Mammary epithelial cell (primary cell): ENCODE measurements around the gene SAMD4B.

Experiments
- EZH2 ChIP-seq: IDR thresholded peaks from 2 replicates; pipeline ENCODE4 v1.6.1; 2012; ENCODE audit warnings: low read length, inconsistent platforms, borderline replicate concordance
- TF ChIP-seq, protein P1 (sequence below), 2 donors: IDR thresholded peaks in 1 of 2; conservative IDR thresholded peaks in 1 of 2; 2 replicates each; pipeline ENCODE4 v1.5.1; 2011 to 2012; ENCODE audit warnings: inconsistent platforms in 2 of 2, low read length in 2 of 2, mild to moderate bottlenecking in 2 of 2, control low read depth in 1 of 2, low read depth in 1 of 2; ENCODE audit not compliant: insufficient read depth in 1 of 2; ENCODE audit errors: extremely low read depth in 1 of 2

DNA sequence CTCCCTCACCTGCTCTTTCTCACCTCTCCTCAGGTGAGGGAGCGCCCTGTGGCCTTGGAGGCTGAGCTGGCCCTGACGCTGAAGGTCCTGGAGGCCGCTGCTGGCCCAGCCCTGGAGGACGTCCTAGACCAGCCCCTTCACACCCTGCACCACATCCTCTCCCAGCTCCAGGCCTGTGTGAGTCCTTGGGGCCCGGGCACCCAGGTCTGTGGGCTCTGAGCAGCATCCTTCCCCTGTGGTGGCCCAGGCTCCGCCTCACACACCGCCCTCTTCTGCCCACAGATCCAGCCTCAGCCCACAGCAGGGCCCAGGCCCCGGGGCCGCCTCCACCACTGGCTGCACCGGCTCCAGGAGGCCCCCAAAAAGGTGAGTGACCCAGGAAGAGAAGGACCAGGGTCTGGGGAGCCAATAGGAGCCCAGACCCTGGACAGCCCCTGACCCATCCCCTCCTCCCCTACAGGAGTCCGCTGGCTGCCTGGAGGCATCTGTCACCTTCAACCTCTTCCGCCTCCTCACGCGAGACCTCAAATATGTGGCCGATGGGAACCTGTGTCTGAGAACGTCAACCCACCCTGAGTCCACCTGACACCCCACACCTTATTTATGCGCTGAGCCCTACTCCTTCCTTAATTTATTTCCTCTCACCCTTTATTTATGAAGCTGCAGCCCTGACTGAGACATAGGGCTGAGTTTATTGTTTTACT lies 44.1 kb upstream of the SAMD4B start:
- TF ChIP-seq, protein P1, sequence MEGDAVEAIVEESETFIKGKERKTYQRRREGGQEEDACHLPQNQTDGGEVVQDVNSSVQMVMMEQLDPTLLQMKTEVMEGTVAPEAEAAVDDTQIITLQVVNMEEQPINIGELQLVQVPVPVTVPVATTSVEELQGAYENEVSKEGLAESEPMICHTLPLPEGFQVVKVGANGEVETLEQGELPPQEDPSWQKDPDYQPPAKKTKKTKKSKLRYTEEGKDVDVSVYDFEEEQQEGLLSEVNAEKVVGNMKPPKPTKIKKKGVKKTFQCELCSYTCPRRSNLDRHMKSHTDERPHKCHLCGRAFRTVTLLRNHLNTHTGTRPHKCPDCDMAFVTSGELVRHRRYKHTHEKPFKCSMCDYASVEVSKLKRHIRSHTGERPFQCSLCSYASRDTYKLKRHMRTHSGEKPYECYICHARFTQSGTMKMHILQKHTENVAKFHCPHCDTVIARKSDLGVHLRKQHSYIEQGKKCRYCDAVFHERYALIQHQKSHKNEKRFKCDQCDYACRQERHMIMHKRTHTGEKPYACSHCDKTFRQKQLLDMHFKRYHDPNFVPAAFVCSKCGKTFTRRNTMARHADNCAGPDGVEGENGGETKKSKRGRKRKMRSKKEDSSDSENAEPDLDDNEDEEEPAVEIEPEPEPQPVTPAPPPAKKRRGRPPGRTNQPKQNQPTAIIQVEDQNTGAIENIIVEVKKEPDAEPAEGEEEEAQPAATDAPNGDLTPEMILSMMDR (conservative IDR thresholded peaks at IDR 0.05 in 1 of 2, IDR thresholded peaks at IDR 0.05 in 1 of 2; ENCODE audit: extremely low read depth in 1 of 2, insufficient read depth in 1 of 2, low read depth in 1 of 2, low read length in 2 of 2), result no peak
- no peak for TF ChIP-seq EZH2
